ENCODE results near the gene CELF4. TPM values are rescaled to one million over a fixed set of nuclear protein-coding genes. Genes with fewer than 3 reads are reported as not detected.

CELF4 gene
- polyA plus RNA-seq, 1 experiment = not detected

GRCh38 chr18:37511721-37512298 is 53.8 kb downstream of the CELF4 start:
- no peaks in the 10 kb centered on the region; the same call in 1 of the 2 replicates for H3K27me3 ChIP-seq (ENCODE audit: control insufficient read depth, insufficient read depth, low read length)
- ChIA-PET CTCF (no interaction called here), POLR2A (no interaction called here)
- DNase-seq (ENCODE audit: low read depth) = no peak
- H3K36me3 ChIP-seq (ENCODE audit: control insufficient read depth, insufficient read depth, low read length) = no peaks in the 10 kb centered on the region
- no peak overlapping the region for H3K4me3 ChIP-seq (ENCODE audit: low read depth, low read length)
- TF ChIP-seq CTCF (IDR thresholded peaks at IDR 0.05; ENCODE audit: insufficient read depth, low read depth, low read length) = no peak

- TF ChIP-seq CTCF (IDR thresholded peaks at IDR 0.05; ENCODE audit: insufficient read depth, low read depth, low read length) = no peak
- H3K4me3 ChIP-seq (ENCODE audit: low read depth, low read length) = no peak overlapping the region
- no peaks in the 10 kb centered on the region for H3K36me3 ChIP-seq (ENCODE audit: control insufficient read depth, insufficient read depth, low read length)
- H3K27me3 ChIP-seq (ENCODE audit: control insufficient read depth, insufficient read depth, low read length) = no peaks in the 10 kb centered on the region; the same call in 1 of the 2 replicates
- POLR2A ChIA-PET = no interaction called here
- DNase-seq (ENCODE audit: low read depth) = no peak
- CTCF ChIA-PET = no interaction called here
These were observed 56.0 kb downstream of the CELF4 start for GRCh38 chr18:37509600-37509999.

GRCh38 chr18:37508207-37508606 is 57.4 kb downstream of the CELF4 start:
- Histone ChIP-seq H3K27me3 (ENCODE audit: control insufficient read depth, insufficient read depth, low read length) (no peaks in the 10 kb centered on the region; the same call in 1 of the 2 replicates), H3K36me3 (ENCODE audit: control insufficient read depth, insufficient read depth, low read length) (no peaks in the 10 kb centered on the region), H3K4me3 (ENCODE audit: low read depth, low read length) (no peak overlapping the region)
- CTCF ChIA-PET = interaction anchor here (1.2 kb wide), 1 partner anchor 49 kb away, joined by 3 read pairs; no protein-coding TSS in a partner anchor
- POLR2A ChIA-PET = no interaction called here
- DNase-seq (ENCODE audit: low read depth) = no peak
- no peak for TF ChIP-seq CTCF (IDR thresholded peaks at IDR 0.05; ENCODE audit: insufficient read depth, low read depth, low read length)

- no peak for DNase-seq (ENCODE audit: low read depth)
- ChIA-PET POLR2A (no interaction called here), CTCF (no interaction called here)
- Histone ChIP-seq H3K36me3 (ENCODE audit: control insufficient read depth, insufficient read depth, low read length) (no peaks in the 10 kb centered on the region), H3K4me3 (ENCODE audit: low read depth, low read length) (no peak overlapping the region), H3K27me3 (ENCODE audit: control insufficient read depth, insufficient read depth, low read length) (no peaks in the 10 kb centered on the region)
- no peak for TF ChIP-seq CTCF (IDR thresholded peaks at IDR 0.05; ENCODE audit: insufficient read depth, low read depth, low read length)
These were observed 58.4 kb downstream of the CELF4 start for GRCh38 chr18:37507239-37507638.

GRCh38 chr18:37506001-37506400 is 59.6 kb downstream of the CELF4 start:
- ChIA-PET POLR2A (no interaction called here), CTCF (no interaction called here)
- TF ChIP-seq CTCF (IDR thresholded peaks at IDR 0.05; ENCODE audit: insufficient read depth, low read depth, low read length) = no peak
- Histone ChIP-seq H3K36me3 (ENCODE audit: control insufficient read depth, insufficient read depth, low read length) (no peaks in the 10 kb centered on the region), H3K27me3 (ENCODE audit: control insufficient read depth, insufficient read depth, low read length) (no peaks in the 10 kb centered on the region), H3K4me3 (ENCODE audit: low read depth, low read length) (no peak overlapping the region)
- no peak for DNase-seq (ENCODE audit: low read depth)
